Activated CD8-positive, alpha-beta memory T cell treated with anti-CD3 and anti-CD28 coated beads, Interleukin-2, amount 10 ng/mL, durations not matched to agents 7 days and 5 days (primary cell): ENCODE results near the gene ATPAF1. TPM values are rescaled to one million over a fixed set of nuclear protein-coding genes. Genes with fewer than 3 reads are reported as not detected.
"Not testable (repeated sequence)": the region's sequence is repeated elsewhere in the genome, so short reads cannot be mapped to it uniquely, and the experiment has no call there.

Experiments
- ATAC-seq: fragments of 150-1000 bp; cut with Tn5 transposase; one replicate; pipeline ENCODE4 v1.10.0; 2021; ENCODE audit warnings: moderate library complexity
- CTCF ChIA-PET: fragments of 350-600 bp; sonication (Branson Sonifier 250); formaldehyde crosslinking; loops from one replicate; lab custom pipeline; 2021; ENCODE audit warnings: antibody characterized with exemption; lab: Charles Lee
- DNase-seq: peaks from one replicate; pipeline ENCODE4 v3.0.0-alpha.2; 2020
- H3K27ac Mint-ChIP-seq: one replicate; pipeline ENCODE4 v1.8.0; 2021; ENCODE audit warnings: mild to moderate bottlenecking, mixed read lengths
- H3K27me3 Mint-ChIP-seq: one replicate; pipeline ENCODE4 v1.8.0; 2021; ENCODE audit warnings: mixed read lengths
- H3K36me3 Mint-ChIP-seq: one replicate; pipeline ENCODE4 v1.8.0; 2021; ENCODE audit warnings: mild to moderate bottlenecking, mixed read lengths
- H3K4me1 Mint-ChIP-seq: one replicate; pipeline ENCODE4 v1.8.0; 2021; ENCODE audit warnings: mixed read lengths
- H3K4me3 Mint-ChIP-seq: one replicate; pipeline ENCODE4 v1.8.0; 2021; ENCODE audit warnings: mild to moderate bottlenecking, moderate library complexity, mixed read lengths
- H3K9me3 Mint-ChIP-seq: one replicate; pipeline ENCODE4 v1.8.0; 2022; ENCODE audit warnings: low read depth, mixed read lengths
- total RNA-seq, 2 experiments: library from RNA; stranded (reverse); gene quantifications; one replicate each; pipeline ENCODE4 v1.2.3, GENCODE V29; 2021

ATPAF1 gene
- total RNA-seq, 2 experiments from 2014 or later, result 44.2 to 44.3 TPM

GRCh38 chr1:46675549-46676314, 7.6 kb upstream of the ATPAF1 start:
- H3K4me1 Mint-ChIP-seq, result peaks cover 39% of the 10 kb centered on the region
- H3K4me3 Mint-ChIP-seq, result peak overlapping the region; percentile 34
- ATAC-seq (peak; percentile 91), DNase-seq (no peak)
- CTCF ChIA-PET, result interaction anchor here (1.2 to 2.8 kb wide), 7 partner anchors 8 to 150 kb away, joined by 3 to 12 read pairs (median 7); partner anchors contain the start of genes ATPAF1 and MKNK1
- no peaks in the 10 kb centered on the region for H3K27me3 Mint-ChIP-seq
- peak overlapping the region; percentile 94 for H3K27ac Mint-ChIP-seq
- H3K9me3 Mint-ChIP-seq, result no peaks in the 10 kb centered on the region
- peaks cover 31% of the 10 kb centered on the region for H3K36me3 Mint-ChIP-seq

GRCh38 chr1:46673749-46674182, 5.6 kb upstream of the ATPAF1 start:
- no peak overlapping the region for H3K4me3 Mint-ChIP-seq
- peak overlapping the region; percentile 70 for H3K27ac Mint-ChIP-seq
- ATAC-seq, result peak; percentile 67
- no peaks in the 10 kb centered on the region for H3K27me3 Mint-ChIP-seq
- CTCF ChIA-PET, result interaction anchor here (1.0 kb wide), 1 partner anchor 59 kb away, joined by 4 read pairs; no protein-coding TSS in a partner anchor
- H3K36me3 Mint-ChIP-seq, result peaks cover 18% of the 10 kb centered on the region
- peaks cover 39% of the 10 kb centered on the region for H3K4me1 Mint-ChIP-seq
- no peaks in the 10 kb centered on the region for H3K9me3 Mint-ChIP-seq
- DNase-seq, result peak; percentile 60

GRCh38 chr1:46672696-46673095, 4.5 kb upstream of the ATPAF1 start:
- no peaks in the 10 kb centered on the region for H3K9me3 Mint-ChIP-seq
- DNase-seq, result no peak
- peaks cover 39% of the 10 kb centered on the region for H3K4me1 Mint-ChIP-seq
- H3K27me3 Mint-ChIP-seq, result no peaks in the 10 kb centered on the region
- ATAC-seq, result no peak
- no peak overlapping the region for H3K27ac Mint-ChIP-seq
- H3K36me3 Mint-ChIP-seq, result peaks cover 13% of the 10 kb centered on the region
- no peak overlapping the region for H3K4me3 Mint-ChIP-seq
- CTCF ChIA-PET, result interaction anchor here (1.0 kb wide), 1 partner anchor 58 kb away, joined by 4 read pairs; no protein-coding TSS in a partner anchor

GRCh38 chr1:46671554-46671953, 3.4 kb upstream of the ATPAF1 start, which contains the start of gene TEX38:
TEX38 (plus strand) TSS chr1:46671854; CDS start chr1:46671935, 81 bp downstream.
- Mint-ChIP-seq H3K4me3 (no peak within 1 kb of the TSS), H3K9me3 (no peaks in the 10 kb centered on the region), H3K27ac (no peak within 1 kb of the TSS), H3K36me3 (peaks cover 10% of the 10 kb centered on the region), H3K4me1 (peaks cover 41% of the 10 kb centered on the region), H3K27me3 (no peaks in the 10 kb centered on the region)
- ATAC-seq (no peak), DNase-seq (no peak)
- CTCF ChIA-PET, result no interaction called here

- no peak for ATAC-seq
- peaks cover 33% of the 10 kb centered on the region for H3K4me1 Mint-ChIP-seq
- DNase-seq, result no peak
- no peaks in the 10 kb centered on the region for H3K27me3 Mint-ChIP-seq
- no peak overlapping the region for H3K4me3 Mint-ChIP-seq
- no peaks in the 10 kb centered on the region for H3K9me3 Mint-ChIP-seq
- no peak overlapping the region for H3K27ac Mint-ChIP-seq
- CTCF ChIA-PET, result no interaction called here
- peaks cover 7% of the 10 kb centered on the region for H3K36me3 Mint-ChIP-seq
These were observed 2.0 kb upstream of the ATPAF1 start for GRCh38 chr1:46670134-46670533.

GRCh38 chr1:46665983-46666382, 2.2 kb downstream of the ATPAF1 start:
- CTCF ChIA-PET, result no interaction called here
- ATAC-seq (no peak), DNase-seq (no peak)
- H3K4me1 Mint-ChIP-seq, result peaks cover 19% of the 10 kb centered on the region
- H3K36me3 Mint-ChIP-seq, result peaks cover 16% of the 10 kb centered on the region
- no peak overlapping the region for H3K4me3 Mint-ChIP-seq
- no peak overlapping the region for H3K27ac Mint-ChIP-seq
- no peaks in the 10 kb centered on the region for H3K9me3 Mint-ChIP-seq
- H3K27me3 Mint-ChIP-seq, result no peaks in the 10 kb centered on the region

GRCh38 chr1:46662919-46663318, 5.2 kb downstream of the ATPAF1 start:
- H3K36me3 Mint-ChIP-seq, result peaks cover 20% of the 10 kb centered on the region
- ATAC-seq, result not testable (repeated sequence)

GRCh38 chr1:46660116-46660515, 8.0 kb downstream of the ATPAF1 start:
- ATAC-seq, result peak; percentile 60
- Mint-ChIP-seq H3K27ac (peak overlapping the region; percentile 61), H3K4me3 (peak overlapping the region; percentile 24), H3K4me1 (peaks cover 29% of the 10 kb centered on the region), H3K36me3 (peaks cover 37% of the 10 kb centered on the region)
- DNase-seq, H3K27me3 Mint-ChIP-seq, H3K9me3 Mint-ChIP-seq: not testable (repeated sequence)
- CTCF ChIA-PET, result interaction anchor here (0.7 kb wide), 1 partner anchor 92 kb away, joined by 3 read pairs; no protein-coding TSS in a partner anchor

More at GRCh38 chr1:46662919-46663318, 5.2 kb downstream of the ATPAF1 start:
- H3K4me3 Mint-ChIP-seq, DNase-seq, H3K27ac Mint-ChIP-seq, CTCF ChIA-PET, H3K9me3 Mint-ChIP-seq, H3K27me3 Mint-ChIP-seq: not testable (repeated sequence)
- peaks cover 41% of the 10 kb centered on the region for H3K4me1 Mint-ChIP-seq

- no peak overlapping the region for H3K4me3 Mint-ChIP-seq
- peaks cover 29% of the 10 kb centered on the region for H3K4me1 Mint-ChIP-seq
- CTCF ChIA-PET, result interaction anchor here (1.6 kb wide), 1 partner anchor 66 kb away, joined by 4 read pairs; no protein-coding TSS in a partner anchor
- DNase-seq (no peak), ATAC-seq (peak; percentile 42)
- peaks cover 4% of the 10 kb centered on the region for H3K9me3 Mint-ChIP-seq
- no peaks in the 10 kb centered on the region for H3K27me3 Mint-ChIP-seq
- H3K27ac Mint-ChIP-seq, result peak overlapping the region; percentile 66
- peaks cover 40% of the 10 kb centered on the region for H3K36me3 Mint-ChIP-seq
These were observed 8.8 kb downstream of the ATPAF1 start for GRCh38 chr1:46659307-46659870.

GRCh38 chr1:46657775-46658174, 10.4 kb downstream of the ATPAF1 start:
- peaks cover 34% of the 10 kb centered on the region for H3K4me1 Mint-ChIP-seq
- no peak for DNase-seq
- no peak overlapping the region for H3K27ac Mint-ChIP-seq
- ATAC-seq, result no peak
- H3K4me3 Mint-ChIP-seq, result no peak overlapping the region
- peaks cover 44% of the 10 kb centered on the region for H3K36me3 Mint-ChIP-seq
- CTCF ChIA-PET, result interaction anchor here (0.9 to 2.0 kb wide), 5 partner anchors 10 to 67 kb away, joined by 3 to 4 read pairs (median 4); partner anchors contain the start of gene ATPAF1
- H3K27me3 Mint-ChIP-seq, result no peaks in the 10 kb centered on the region
- H3K9me3 Mint-ChIP-seq, result peaks cover 4% of the 10 kb centered on the region

GRCh38 chr1:46656643-46657042, 11.5 kb downstream of the ATPAF1 start:
- ATAC-seq, result no peak
- Mint-ChIP-seq H3K27ac (no peak overlapping the region), H3K36me3 (peaks cover 50% of the 10 kb centered on the region)

GRCh38 chr1:46655848-46656247, 12.3 kb downstream of the ATPAF1 start:
- CTCF ChIA-PET, result interaction anchor here (0.9 to 1.0 kb wide), 2 partner anchors 9 to 69 kb away, joined by 3 to 4 read pairs; no protein-coding TSS in a partner anchor
- Mint-ChIP-seq H3K4me1 (peaks cover 32% of the 10 kb centered on the region), H3K4me3 (no peak overlapping the region), H3K27me3 (no peaks in the 10 kb centered on the region), H3K27ac (no peak overlapping the region), H3K36me3 (peaks cover 51% of the 10 kb centered on the region), H3K9me3 (peaks cover 4% of the 10 kb centered on the region)
- ATAC-seq (no peak), DNase-seq (no peak)

More at GRCh38 chr1:46656643-46657042, 11.5 kb downstream of the ATPAF1 start:
- Mint-ChIP-seq H3K27me3 (no peaks in the 10 kb centered on the region), H3K4me3 (no peak overlapping the region), H3K4me1 (peaks cover 36% of the 10 kb centered on the region), H3K9me3 (peaks cover 4% of the 10 kb centered on the region)
- CTCF ChIA-PET, result interaction anchor here (0.8 to 0.9 kb wide), 2 partner anchors 11 to 19 kb away, joined by 3 read pairs; no protein-coding TSS in a partner anchor
- no peak for DNase-seq

GRCh38 chr1:46654698-46655097, 13.5 kb downstream of the ATPAF1 start:
- H3K9me3 Mint-ChIP-seq, H3K27ac Mint-ChIP-seq, ATAC-seq, H3K4me3 Mint-ChIP-seq, H3K27me3 Mint-ChIP-seq, DNase-seq: not testable (repeated sequence)
- H3K36me3 Mint-ChIP-seq, result peaks cover 62% of the 10 kb centered on the region
- H3K4me1 Mint-ChIP-seq, result peaks cover 22% of the 10 kb centered on the region
- CTCF ChIA-PET, result interaction anchor here (0.5 to 1.5 kb wide), 2 partner anchors 50 to 66 kb away, joined by 3 to 4 read pairs; partner anchors contain the start of gene MKNK1
